OCI-LY3 (cell line): ENCODE measurements around the gene SBK2.

Experiments used
- H2AFZ ChIP-seq: fragments of 200-600, 300-600 bp; shearing (Covaris generic); 2 replicates; pipeline ENCODE4 v1.6.0; 2014; ENCODE audit warnings: antibody characterized with exemption, low read depth, low read length
- H3K27ac ChIP-seq: fragments of 200-600, 300-600 bp; sonication (generic); 2 replicates; pipeline ENCODE4 v1.5.1; 2014; ENCODE audit warnings: mild to moderate bottlenecking, low read length, moderate library complexity, mixed read lengths
- H3K27me3 ChIP-seq: fragments of 200-600, 300-600 bp; sonication (generic); 2 replicates; pipeline ENCODE4 v1.6.1; 2014; ENCODE audit warnings: low read depth, low read length, mixed read lengths
- H3K36me3 ChIP-seq: fragments of 200-600, 300-600 bp; sonication (generic); replicated peaks from 2 replicates; pipeline ENCODE3; 2014; ENCODE audit warnings: low read depth, low read length, mixed read lengths
- H3K4me1 ChIP-seq: fragments of 300-600, 200-600 bp; sonication (generic); 2 replicates; pipeline ENCODE4 v1.6.1; 2014; ENCODE audit warnings: low read length, mixed read lengths
- H3K4me2 ChIP-seq: fragments of 200-600, 300-600 bp; sonication (generic); 2 replicates; pipeline ENCODE4 v1.6.1; 2014; ENCODE audit warnings: low read length, mixed read lengths
- H3K4me3 ChIP-seq: fragments of 300-600, 200-600 bp; sonication (generic); 2 replicates; pipeline ENCODE4 v1.5.1; 2014; ENCODE audit warnings: antibody characterized with exemption, mild to moderate bottlenecking, low read length, moderate library complexity
- H3K79me2 ChIP-seq: fragments of 300-600, 200-600 bp; shearing (Covaris generic); 2 replicates; pipeline ENCODE4 v1.6.1; 2014; ENCODE audit warnings: mild to moderate bottlenecking, low read length, mixed read lengths
- H3K9ac ChIP-seq: fragments of 300-600, 200-600 bp; shearing (Covaris generic); 2 replicates; pipeline ENCODE4 v1.6.0; 2014; ENCODE audit warnings: mild to moderate bottlenecking, low read length, moderate library complexity
- H3K9me3 ChIP-seq: fragments of 200-600, 300-600 bp; shearing (Covaris generic); 2 replicates; pipeline ENCODE4 v1.6.1; 2014; ENCODE audit warnings: low read length, mixed read lengths; ENCODE audit not compliant: insufficient read depth
- H4K20me1 ChIP-seq: fragments of 200-600, 300-600 bp; sonication (generic); 2 replicates; pipeline ENCODE4 v1.6.1; 2016; ENCODE audit warnings: low read length, mixed read lengths; ENCODE audit not compliant: insufficient read depth
- EZH2phosphoT487 ChIP-seq: fragments of 200-600 bp; shearing (Covaris generic); IDR thresholded peaks from 2 replicates; pipeline ENCODE4 v1.6.1; 2018; ENCODE audit warnings: antibody characterized with exemption, mixed run types, low read depth
- TF ChIP-seq, protein P1 (sequence below): fragments of 200-600, 300-600 bp; sonication (generic); IDR thresholded peaks from 2 replicates; pipeline ENCODE4 v1.5.1; 2014; ENCODE audit warnings: antibody characterized with exemption, low read length, low read depth

The SBK2 gene

DNA sequence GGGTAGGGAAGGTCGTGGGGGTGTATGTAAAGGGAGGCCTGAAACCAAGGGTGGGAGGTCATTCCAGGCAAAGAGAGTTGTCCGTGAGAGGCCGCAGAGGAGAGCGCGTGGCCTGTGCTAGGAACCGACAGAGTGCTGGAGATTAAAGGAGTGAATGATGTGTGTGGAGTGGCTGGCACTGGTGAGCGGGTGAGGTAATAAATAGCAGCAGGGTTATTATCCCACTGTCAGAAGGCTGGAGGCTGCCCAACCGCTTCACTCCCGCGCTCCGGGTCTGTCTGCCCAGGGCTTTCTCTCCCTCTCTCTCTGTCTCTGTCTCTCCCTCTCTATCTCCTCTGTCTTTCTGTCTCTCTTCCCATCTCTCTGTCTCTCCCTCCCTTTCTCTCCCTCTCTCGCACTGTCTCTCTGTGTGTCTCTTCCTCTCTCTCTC lies 26.3 kb upstream of the SBK2 start:
- Histone ChIP-seq H3K4me2 (no peak overlapping the region), H4K20me1 (no peaks in the 10 kb centered on the region), H3K27ac (no peak overlapping the region), H3K27me3 (peaks cover 5% of the 10 kb centered on the region; the same call in 1 of the 2 replicates), H3K9me3 (no peaks in the 10 kb centered on the region), H3K79me2 (no peaks in the 10 kb centered on the region), H3K4me3 (no peak overlapping the region), H3K36me3 (no peaks in the 10 kb centered on the region), H2AFZ (no peak overlapping the region), H3K9ac (no peak overlapping the region), H3K4me1 (no peaks in the 10 kb centered on the region)
- TF ChIP-seq EZH2phosphoT487 = no peak
- TF ChIP-seq, protein P1, sequence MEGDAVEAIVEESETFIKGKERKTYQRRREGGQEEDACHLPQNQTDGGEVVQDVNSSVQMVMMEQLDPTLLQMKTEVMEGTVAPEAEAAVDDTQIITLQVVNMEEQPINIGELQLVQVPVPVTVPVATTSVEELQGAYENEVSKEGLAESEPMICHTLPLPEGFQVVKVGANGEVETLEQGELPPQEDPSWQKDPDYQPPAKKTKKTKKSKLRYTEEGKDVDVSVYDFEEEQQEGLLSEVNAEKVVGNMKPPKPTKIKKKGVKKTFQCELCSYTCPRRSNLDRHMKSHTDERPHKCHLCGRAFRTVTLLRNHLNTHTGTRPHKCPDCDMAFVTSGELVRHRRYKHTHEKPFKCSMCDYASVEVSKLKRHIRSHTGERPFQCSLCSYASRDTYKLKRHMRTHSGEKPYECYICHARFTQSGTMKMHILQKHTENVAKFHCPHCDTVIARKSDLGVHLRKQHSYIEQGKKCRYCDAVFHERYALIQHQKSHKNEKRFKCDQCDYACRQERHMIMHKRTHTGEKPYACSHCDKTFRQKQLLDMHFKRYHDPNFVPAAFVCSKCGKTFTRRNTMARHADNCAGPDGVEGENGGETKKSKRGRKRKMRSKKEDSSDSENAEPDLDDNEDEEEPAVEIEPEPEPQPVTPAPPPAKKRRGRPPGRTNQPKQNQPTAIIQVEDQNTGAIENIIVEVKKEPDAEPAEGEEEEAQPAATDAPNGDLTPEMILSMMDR = no peak

DNA sequence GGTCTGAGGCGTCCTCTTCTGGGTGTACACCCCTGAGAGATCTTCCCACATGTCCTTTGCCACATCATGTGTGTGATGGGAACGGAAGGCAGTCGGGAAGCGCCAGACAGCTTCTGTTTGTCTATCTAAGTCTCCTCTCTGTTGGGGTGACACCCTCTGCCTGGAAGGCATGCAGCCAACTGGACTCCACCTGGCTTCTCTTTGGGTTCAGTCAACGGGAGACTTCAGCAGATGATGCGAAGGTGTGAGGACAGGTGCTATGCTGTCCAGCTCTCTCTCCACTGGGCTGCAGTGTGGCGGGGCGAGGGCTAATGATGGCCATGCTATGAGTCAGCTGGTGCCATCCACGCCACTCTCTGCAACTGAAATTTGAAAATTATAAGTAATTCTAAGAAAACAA lies 22.8 kb upstream of the SBK2 start:
- Histone ChIP-seq H3K9ac (no peak overlapping the region), H3K27ac (no peak overlapping the region), H3K9me3 (no peaks in the 10 kb centered on the region), H4K20me1 (no peaks in the 10 kb centered on the region), H3K79me2 (no peaks in the 10 kb centered on the region), H3K27me3 (peaks cover 5% of the 10 kb centered on the region; the same call in 1 of the 2 replicates), H3K4me2 (no peak overlapping the region), H3K36me3 (no peaks in the 10 kb centered on the region), H3K4me3 (no peak overlapping the region), H2AFZ (no peak overlapping the region), H3K4me1 (no peaks in the 10 kb centered on the region)
- no peak for TF ChIP-seq EZH2phosphoT487
- TF ChIP-seq, protein P1 = no peak

DNA sequence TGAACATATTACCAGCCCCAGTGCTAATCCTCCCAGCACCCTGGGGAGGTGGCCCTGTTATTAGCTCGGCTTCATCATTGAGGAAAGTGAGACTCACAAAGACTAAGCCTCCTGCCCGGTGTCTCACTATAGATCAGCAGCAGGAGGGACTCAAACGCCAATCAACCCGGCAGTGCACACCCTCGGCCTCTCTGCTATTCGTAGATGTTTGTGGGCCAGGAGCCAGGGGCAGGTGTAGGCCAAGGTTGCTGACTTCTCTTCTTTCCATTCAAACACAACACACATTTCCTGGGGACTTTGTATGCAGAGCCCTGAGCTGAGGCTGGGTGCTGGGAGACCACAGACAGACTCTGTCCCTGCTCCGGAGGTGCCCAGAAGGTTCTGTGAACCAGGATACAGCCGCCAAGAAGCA lies 17.8 kb upstream of the SBK2 start:
- H3K9me3 ChIP-seq = no peaks in the 10 kb centered on the region
- no peak overlapping the region for H3K9ac ChIP-seq
- peaks cover 5% of the 10 kb centered on the region; the same call in 1 of the 2 replicates for H3K4me1 ChIP-seq
- no peak overlapping the region for H3K4me3 ChIP-seq
- no peaks in the 10 kb centered on the region for H3K79me2 ChIP-seq
- H2AFZ ChIP-seq = no peak overlapping the region
- no peaks in the 10 kb centered on the region for H4K20me1 ChIP-seq
- TF ChIP-seq, protein P1 = no peak
- TF ChIP-seq EZH2phosphoT487 = no peak
- no peaks in the 10 kb centered on the region for H3K36me3 ChIP-seq
- H3K4me2 ChIP-seq = no peak overlapping the region
- H3K27me3 ChIP-seq = peaks cover 10% of the 10 kb centered on the region; the same call in 1 of the 2 replicates
- H3K27ac ChIP-seq = no peak overlapping the region

DNA sequence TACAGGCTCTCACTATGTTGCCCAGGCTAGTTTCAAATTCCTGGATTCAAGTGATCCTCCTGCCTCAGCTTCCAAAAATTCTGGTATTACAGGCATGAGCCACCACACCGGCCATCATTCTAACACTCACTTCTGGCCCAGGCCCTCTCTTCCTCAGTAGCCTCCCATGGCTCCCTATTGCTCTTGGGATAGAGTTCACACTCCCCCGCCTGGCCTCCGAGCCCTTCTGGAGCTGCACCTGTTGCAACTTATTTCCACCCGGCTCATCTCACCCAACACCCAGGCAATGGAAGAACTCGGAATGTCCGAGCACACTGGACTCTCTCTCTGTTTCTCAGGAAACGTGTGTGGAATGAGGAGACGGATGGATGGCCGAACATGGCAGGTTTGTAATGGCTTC lies 17.4 kb upstream of the SBK2 start:
- Histone ChIP-seq H3K4me2 (no peak overlapping the region), H3K36me3 (no peaks in the 10 kb centered on the region), H3K9me3 (no peaks in the 10 kb centered on the region), H3K4me1 (peaks cover 10% of the 10 kb centered on the region; the same call in 1 of the 2 replicates), H3K9ac (no peak overlapping the region), H4K20me1 (no peaks in the 10 kb centered on the region), H3K4me3 (no peak overlapping the region), H3K27ac (no peak overlapping the region), H3K79me2 (no peaks in the 10 kb centered on the region), H2AFZ (no peak overlapping the region), H3K27me3 (peaks cover 10% of the 10 kb centered on the region; the same call in 1 of the 2 replicates)
- TF ChIP-seq EZH2phosphoT487 = no peak
- TF ChIP-seq, protein P1 = no peak
